HEK293 (cell line): ENCODE data around the gene DDR1.

ENCODE experiments used
- CTCF ChIA-PET: fragments of 350-600 bp; formaldehyde crosslinking; extraction: SDS; loops from one replicate; lab custom pipeline; 2021; ENCODE audit warnings: antibody characterized with exemption; lab: Yijun Ruan, JAX
- POLR2A ChIA-PET: fragments of 300-600 bp; formaldehyde crosslinking; extraction: SDS; loops from one replicate; lab custom pipeline; 2020; ENCODE audit warnings: antibody characterized with exemption, inconsistent platforms; lab: Yijun Ruan, JAX
- H3K27ac ChIP-seq: fragments of 200-500 bp; sonication (Bioruptor generic); 2 replicates; pipeline ENCODE4 v1.5.1; 2014; ENCODE audit warnings: low read depth, low read length, control low read depth, inconsistent platforms; ENCODE audit errors: extremely low read depth
- H3K36me3 ChIP-seq, 2 experiments: fragments of 200-500 bp in 1 of 2; sonication (Bioruptor generic) in 1 of 2; 1 replicate in 1 of 2; 2 replicates in 1 of 2; pipeline ENCODE4 v1.5.1; 2014 to 2017; ENCODE audit warnings: inconsistent platforms in 2 of 2, low read length in 2 of 2; ENCODE audit not compliant: control insufficient read depth in 2 of 2, insufficient read depth in 1 of 2
- H3K4me1 ChIP-seq: fragments of 200-500 bp; sonication (Bioruptor generic); 2 replicates; pipeline ENCODE4 v1.5.1; 2014; ENCODE audit warnings: mild to moderate bottlenecking, low read length, inconsistent platforms; ENCODE audit not compliant: control insufficient read depth, insufficient read depth
- H3K4me3 ChIP-seq: 2 replicates; pipeline ENCODE4 v1.5.1; 2011; ENCODE audit warnings: low read depth, mild to moderate bottlenecking, control low read depth, low read length, moderate library complexity
- H3K9me3 ChIP-seq: fragments of 200-500 bp; sonication (Bioruptor generic); 2 replicates; pipeline ENCODE4 v1.5.1; 2014; ENCODE audit warnings: low read depth, low read length, inconsistent platforms; ENCODE audit not compliant: control insufficient read depth, insufficient read depth
- EGR2 ChIP-seq: fragments of 450-650 bp; formaldehyde crosslinking; IDR thresholded peaks from 2 replicates; pipeline ENCODE4 v1.5.1; 2016; ENCODE audit warnings: low read depth, missing biosample characterization, missing genetic modification characterization
- MZF1 ChIP-seq: fragments of 450-650 bp; formaldehyde crosslinking; IDR thresholded peaks from 2 replicates; pipeline ENCODE4 v1.5.1; 2017; ENCODE audit warnings: missing biosample characterization, missing genetic modification characterization, borderline replicate concordance
- SALL2 ChIP-seq: fragments of 450-650 bp; formaldehyde crosslinking; IDR thresholded peaks from 2 replicates; pipeline ENCODE4 v1.5.0; 2017; ENCODE audit warnings: missing biosample characterization, mild to moderate bottlenecking, missing genetic modification characterization, borderline replicate concordance
- SCRT1 ChIP-seq: fragments of 450-650 bp; formaldehyde crosslinking; IDR thresholded peaks from 2 replicates; pipeline ENCODE4 v1.5.1; 2016; ENCODE audit warnings: missing biosample characterization, missing genetic modification characterization, borderline replicate concordance
- SCRT2 ChIP-seq: fragments of 450-650 bp; formaldehyde crosslinking; IDR thresholded peaks from 2 replicates; pipeline ENCODE4 v1.5.1; 2016; ENCODE audit warnings: missing biosample characterization, missing genetic modification characterization
- SP2 ChIP-seq: fragments of 450-650 bp; formaldehyde crosslinking; IDR thresholded peaks from 2 replicates; pipeline ENCODE4 v1.5.1; 2016; ENCODE audit warnings: missing biosample characterization, missing genetic modification characterization
- SP3 ChIP-seq: fragments of 450-650 bp; formaldehyde crosslinking; IDR thresholded peaks from 2 replicates; pipeline ENCODE4 v1.5.1; 2016; ENCODE audit warnings: missing biosample characterization, missing genetic modification characterization
- ZNF10 ChIP-seq: fragments of 450-650 bp; formaldehyde crosslinking; IDR thresholded peaks from 2 replicates; pipeline ENCODE4 v1.5.1; 2017; ENCODE audit warnings: missing biosample characterization, missing genetic modification characterization
- ZNF121 ChIP-seq: fragments of 450-650 bp; formaldehyde crosslinking; IDR thresholded peaks from 2 replicates; pipeline ENCODE4 v1.5.1; 2016; ENCODE audit warnings: missing biosample characterization, missing genetic modification characterization
- ZNF140 ChIP-seq: fragments of 450-650 bp; formaldehyde crosslinking; IDR thresholded peaks from 2 replicates; pipeline ENCODE4 v1.5.1; 2016; ENCODE audit warnings: missing biosample characterization, missing genetic modification characterization
- ZNF146 ChIP-seq: fragments of 450-650 bp; formaldehyde crosslinking; IDR thresholded peaks from 2 replicates; pipeline ENCODE4 v1.5.1; 2016; ENCODE audit warnings: missing biosample characterization, missing genetic modification characterization
- ZNF157 ChIP-seq: fragments of 450-650 bp; formaldehyde crosslinking; IDR thresholded peaks from 2 replicates; pipeline ENCODE4 v1.5.1; 2016; ENCODE audit warnings: missing biosample characterization, missing genetic modification characterization
- ZNF274 ChIP-seq, 2 experiments: fragments of 200-500 bp in 1 of 2; fragments of 450-650 bp in 1 of 2; sonication (Bioruptor generic) in 1 of 2; formaldehyde crosslinking in 1 of 2; IDR thresholded peaks; 2 replicates each; pipeline versions ENCODE4 v1.5.1 to v1.6.1; 2014 to 2016; ENCODE audit warnings: borderline replicate concordance in 1 of 2, inconsistent platforms in 1 of 2, low read length in 1 of 2, missing biosample characterization in 1 of 2, missing genetic modification characterization in 1 of 2
- ZNF366 ChIP-seq: fragments of 450-650 bp; formaldehyde crosslinking; conservative IDR thresholded peaks from 2 replicates; pipeline ENCODE4 v1.5.1; 2016; ENCODE audit warnings: missing biosample characterization, missing genetic modification characterization
- ZNF626 ChIP-seq: fragments of 450-650 bp; sonication (Bioruptor Pico); formaldehyde crosslinking; IDR thresholded peaks from 2 replicates; pipeline ENCODE4 v1.5.1; 2018; ENCODE audit warnings: missing biosample characterization, missing genetic modification characterization, inconsistent platforms
- ZNF629 ChIP-seq: fragments of 450-650 bp; formaldehyde crosslinking; IDR thresholded peaks from 2 replicates; pipeline ENCODE4 v1.5.1; 2017; ENCODE audit warnings: missing biosample characterization, missing genetic modification characterization
- ZNF660 ChIP-seq: fragments of 450-650 bp; IDR thresholded peaks from 2 replicates; pipeline ENCODE4 v1.5.1; 2018; ENCODE audit warnings: missing biosample characterization, mild to moderate bottlenecking, missing genetic modification characterization

Gene DDR1

GRCh38 chr6:30877419-30878262 lies 6.7 kb upstream of the DDR1 start (continued):
- no peak for TF ChIP-seq ZNF274 (IDR thresholded peaks at IDR 0.05; ENCODE audit: low read length)
- TF ChIP-seq ZNF274 (tag by site-specific recombination; IDR thresholded peaks at IDR 0.05; ENCODE audit: borderline replicate concordance) = no peak
- TF ChIP-seq ZNF660 = peak; percentile 80
- TF ChIP-seq ZNF366 (tag by site-specific recombination) = peak; percentile 89
- no peak for TF ChIP-seq ZNF626 (tag by site-specific recombination)
- no peak for TF ChIP-seq ZNF629 (tag by site-specific recombination)
- TF ChIP-seq MZF1 = peak; percentile 60; the same call in 1 of the 2 replicates

DNA sequence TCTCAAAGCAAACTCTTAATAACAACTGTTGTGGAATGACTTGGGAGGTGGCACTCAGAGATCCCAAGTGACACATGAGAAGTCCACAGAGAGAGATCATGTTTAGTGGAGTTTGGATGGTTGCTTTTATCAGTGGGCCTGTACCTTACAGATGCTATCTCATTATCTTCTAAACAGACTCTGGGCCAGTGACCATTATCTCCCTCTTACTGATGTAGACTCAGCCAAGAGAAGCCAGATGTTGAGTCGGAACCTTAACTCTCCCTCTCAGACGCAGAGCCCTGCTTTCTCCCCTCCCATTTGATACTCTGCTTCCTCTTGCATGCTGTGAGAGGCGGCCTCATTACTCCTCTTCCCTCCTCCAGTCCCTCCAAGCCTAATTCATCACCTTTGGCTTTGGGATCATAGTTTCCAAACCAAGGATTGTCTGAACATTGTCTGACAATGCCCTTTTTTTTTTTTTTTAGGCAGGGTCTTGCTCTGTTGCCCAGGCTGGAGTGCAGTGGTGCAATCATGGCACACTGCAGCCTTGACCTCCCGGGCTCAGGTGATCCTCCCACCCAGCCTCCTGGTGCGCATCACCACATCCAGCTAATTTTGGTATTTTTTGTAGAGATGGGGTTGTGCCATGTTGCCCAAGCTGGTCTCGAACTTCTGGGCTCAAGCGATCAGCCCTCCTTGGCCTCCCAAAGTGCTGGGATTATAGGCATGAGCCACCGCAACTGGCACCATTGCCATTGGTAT lies 4.5 kb upstream of the DDR1 start:
- TF ChIP-seq ZNF121 (tag by site-specific recombination) (peak; percentile 87), ZNF10 (no peak)
- H3K4me3 ChIP-seq = no peak overlapping the region
- H3K27ac ChIP-seq = no peak overlapping the region
- ChIA-PET CTCF (interaction anchor here (0.6 to 14.8 kb wide), 14 partner anchors 34 to 314 kb away, joined by 3 to 332 read pairs (median 5); partner anchors contain the start of gene VARS2), POLR2A (no interaction called here)
- H3K9me3 ChIP-seq = no peaks in the 10 kb centered on the region
- H3K36me3 ChIP-seq = no peaks in the 10 kb centered on the region
- peaks cover 6% of the 10 kb centered on the region for H3K4me1 ChIP-seq

DNA sequence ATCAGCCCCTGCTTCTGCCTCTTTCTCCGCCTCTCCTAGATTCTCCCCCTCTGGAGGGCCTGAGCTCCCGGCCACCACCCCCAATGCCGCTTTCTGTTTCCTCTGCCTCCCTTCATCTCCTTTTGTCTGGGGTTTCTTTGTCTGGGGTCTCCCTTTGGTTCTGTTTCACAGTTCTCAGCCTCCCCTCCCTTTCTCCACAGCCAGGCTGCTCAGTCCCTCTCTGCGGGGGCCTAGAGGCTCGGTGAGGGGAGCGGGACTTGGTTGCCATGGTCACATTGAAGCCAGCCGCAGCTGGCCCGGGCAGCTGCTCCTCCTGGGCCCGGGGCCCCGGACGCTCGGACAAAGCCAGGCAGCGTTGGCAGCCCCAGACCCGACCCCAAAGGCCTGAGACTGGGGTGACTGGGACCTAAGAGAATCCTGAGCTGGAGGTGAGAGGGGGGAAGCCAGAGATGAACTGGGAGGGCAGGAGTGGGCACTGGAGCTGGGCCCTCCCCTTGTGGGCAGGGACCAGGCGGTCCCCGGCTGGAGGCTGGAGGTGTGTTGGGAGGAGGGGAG lies 3.5 kb upstream of the DDR1 start:
- Histone ChIP-seq H3K4me3 (no peak overlapping the region), H3K27ac (no peak overlapping the region)
- CTCF ChIA-PET = interaction anchor here (0.6 to 14.8 kb wide), 10 partner anchors 32 to 313 kb away, joined by 3 to 332 read pairs (median 4); no protein-coding TSS in a partner anchor

DNA sequence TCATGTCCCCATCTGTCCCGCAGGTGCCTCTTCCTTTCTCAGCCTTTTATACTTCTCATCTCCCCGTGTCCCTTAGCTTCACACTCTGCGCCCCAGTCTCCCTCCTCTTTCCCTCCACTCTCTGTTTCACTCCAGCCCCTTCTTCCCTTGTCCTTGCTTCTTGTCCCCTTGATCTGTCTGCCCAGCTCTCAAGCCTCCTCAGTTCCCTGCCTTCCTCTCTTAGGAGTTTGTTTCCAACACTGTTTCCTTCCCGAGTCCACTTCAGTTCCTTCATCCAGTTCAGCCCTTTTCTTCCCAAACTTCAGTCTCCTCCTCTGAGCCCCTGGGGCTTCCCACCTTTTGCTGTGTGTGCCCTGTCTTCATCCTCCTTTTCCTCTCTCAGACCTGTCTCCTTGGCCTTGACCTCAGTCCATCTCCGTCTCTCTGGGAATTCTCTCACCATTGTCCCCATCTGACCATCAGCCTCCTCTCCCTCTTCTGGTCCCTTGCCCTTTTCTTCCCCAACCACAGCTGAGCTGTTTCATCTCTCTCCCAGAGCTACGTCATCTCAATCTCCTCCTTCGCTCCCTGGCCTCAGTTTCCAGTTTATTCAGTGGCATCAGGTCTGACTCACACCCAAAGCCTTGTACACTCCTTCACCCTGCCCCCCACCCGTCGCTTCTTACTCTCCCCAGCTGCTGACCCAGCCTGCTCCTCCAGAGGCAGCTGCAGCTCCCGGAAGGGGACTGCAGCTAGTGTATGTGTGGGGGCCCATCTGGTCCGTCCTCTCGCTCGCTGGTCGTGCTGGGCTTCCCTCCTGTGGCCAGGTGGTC lies 2.7 kb upstream of the DDR1 start:
- no peak for TF ChIP-seq ZNF157 (tag by site-specific recombination)
- TF ChIP-seq SCRT2 (tag by site-specific recombination) = peak; percentile 77
- TF ChIP-seq ZNF146 (tag by site-specific recombination) = no peak
- peak; percentile 49; the same call in 1 of the 2 replicates for TF ChIP-seq SCRT1 (tag by site-specific recombination)
- TF ChIP-seq ZNF140 (tag by site-specific recombination) = no peak
- TF ChIP-seq SALL2 (tag by site-specific recombination) = no peak
- Histone ChIP-seq H3K27ac (no peak overlapping the region), H3K4me1 (peaks cover 23% of the 10 kb centered on the region), H3K4me3 (no peak overlapping the region), H3K36me3 (no peaks in the 10 kb centered on the region), H3K9me3 (no peaks in the 10 kb centered on the region)
- ChIA-PET CTCF (interaction anchor here (0.6 to 14.8 kb wide), 12 partner anchors 24 to 311 kb away, joined by 3 to 332 read pairs (median 4); no protein-coding TSS in a partner anchor), POLR2A (interaction anchor here (0.6 to 2.2 kb wide), 8 partner anchors 26 to 212 kb away, joined by 3 to 17 read pairs (median 6); partner anchors contain the start of genes GTF2H4 and VARS2)

More for the DNA sequence above, 3.5 kb upstream of the DDR1 start:
- TF ChIP-seq SP3 (tag by site-specific recombination) (peak; percentile 45), EGR2 (tag by site-specific recombination) (peak; percentile 34; the same call in 1 of the 2 replicates), ZNF626 (tag by site-specific recombination) (no peak), SP2 (tag by site-specific recombination) (peak; percentile 54)
- Histone ChIP-seq H3K4me1 (peaks cover 16% of the 10 kb centered on the region), H3K9me3 (no peaks in the 10 kb centered on the region), H3K36me3 (no peaks in the 10 kb centered on the region)
- POLR2A ChIA-PET = no interaction called here
